ENCODE measurements around the gene SMIM27.
A peak's percentile ranks its signal among the peaks of the same experiment; 100 is the strongest.
"Not testable (repeated sequence)": the region's sequence is repeated elsewhere in the genome, so short reads cannot be mapped to it uniquely, and the experiment has no call there.

SMIM27 gene

DNA sequence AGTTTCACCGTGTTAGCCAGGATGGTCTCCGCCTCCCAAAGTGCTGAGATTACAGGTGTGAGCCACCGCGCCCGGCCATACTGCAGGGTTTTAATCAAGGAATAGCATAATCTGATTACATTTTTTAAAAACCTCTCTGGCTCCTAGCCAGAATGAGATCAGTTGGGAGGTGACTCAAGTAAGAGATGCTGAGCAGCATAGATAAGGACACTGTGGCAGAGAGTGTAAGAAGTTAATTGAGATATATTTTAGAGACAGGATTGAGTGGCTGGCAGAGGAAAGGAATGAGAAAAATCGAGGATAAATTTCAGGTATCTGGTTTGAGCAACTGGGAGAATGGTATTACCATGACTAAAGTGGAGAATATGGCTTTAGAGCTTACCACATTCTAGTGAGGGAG is 18.8 kb upstream of the SMIM27 start:
- CTCF ChIA-PET: interaction anchor here (0.9 to 1.5 kb wide), 4 partner anchors 11 to 155 kb away, joined by 3 to 7 read pairs (median 4); no protein-coding TSS in a partner anchor
- POLR2A ChIA-PET: no interaction called here

DNA sequence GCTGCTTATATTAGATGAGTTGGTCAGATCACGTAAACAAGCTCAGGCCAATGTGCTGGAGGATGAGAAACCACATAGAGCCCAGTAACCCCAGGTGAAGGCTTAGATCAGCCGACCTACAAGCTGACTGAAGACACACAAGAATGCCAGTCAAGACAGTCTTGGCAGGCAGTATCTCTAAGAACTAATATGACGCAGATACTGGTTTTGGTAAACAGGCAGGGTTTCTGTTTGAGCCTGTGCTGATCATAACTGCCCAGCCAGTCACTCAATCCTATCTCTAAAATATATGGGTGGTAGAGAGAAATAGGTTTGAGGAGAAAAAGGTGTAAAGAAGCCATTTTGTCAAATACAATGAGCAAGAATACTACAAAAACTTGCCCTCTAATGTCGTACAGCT is 18.3 kb upstream of the SMIM27 start:
- ChIA-PET CTCF (interaction anchor here (0.9 to 1.5 kb wide), 4 partner anchors 17 to 155 kb away, joined by 3 to 7 read pairs (median 4); no protein-coding TSS in a partner anchor), POLR2A (interaction anchor here (1.0 kb wide), 1 partner anchor 17 kb away, joined by 3 read pairs; no protein-coding TSS in a partner anchor)
- TF ChIP-seq, protein P1, sequence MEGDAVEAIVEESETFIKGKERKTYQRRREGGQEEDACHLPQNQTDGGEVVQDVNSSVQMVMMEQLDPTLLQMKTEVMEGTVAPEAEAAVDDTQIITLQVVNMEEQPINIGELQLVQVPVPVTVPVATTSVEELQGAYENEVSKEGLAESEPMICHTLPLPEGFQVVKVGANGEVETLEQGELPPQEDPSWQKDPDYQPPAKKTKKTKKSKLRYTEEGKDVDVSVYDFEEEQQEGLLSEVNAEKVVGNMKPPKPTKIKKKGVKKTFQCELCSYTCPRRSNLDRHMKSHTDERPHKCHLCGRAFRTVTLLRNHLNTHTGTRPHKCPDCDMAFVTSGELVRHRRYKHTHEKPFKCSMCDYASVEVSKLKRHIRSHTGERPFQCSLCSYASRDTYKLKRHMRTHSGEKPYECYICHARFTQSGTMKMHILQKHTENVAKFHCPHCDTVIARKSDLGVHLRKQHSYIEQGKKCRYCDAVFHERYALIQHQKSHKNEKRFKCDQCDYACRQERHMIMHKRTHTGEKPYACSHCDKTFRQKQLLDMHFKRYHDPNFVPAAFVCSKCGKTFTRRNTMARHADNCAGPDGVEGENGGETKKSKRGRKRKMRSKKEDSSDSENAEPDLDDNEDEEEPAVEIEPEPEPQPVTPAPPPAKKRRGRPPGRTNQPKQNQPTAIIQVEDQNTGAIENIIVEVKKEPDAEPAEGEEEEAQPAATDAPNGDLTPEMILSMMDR (IDR thresholded peaks at IDR 0.05; ENCODE audit: control extremely low read depth, extremely low read depth, low read depth, missing control alignments): no peak
- no peak for DNase-seq (ENCODE audit: extremely low spot score)

More for the DNA sequence above, 18.8 kb upstream of the SMIM27 start:
- TF ChIP-seq, protein P1 (IDR thresholded peaks at IDR 0.05; ENCODE audit: control extremely low read depth, extremely low read depth, low read depth, missing control alignments): no peak
- DNase-seq (ENCODE audit: extremely low spot score): no peak

DNA sequence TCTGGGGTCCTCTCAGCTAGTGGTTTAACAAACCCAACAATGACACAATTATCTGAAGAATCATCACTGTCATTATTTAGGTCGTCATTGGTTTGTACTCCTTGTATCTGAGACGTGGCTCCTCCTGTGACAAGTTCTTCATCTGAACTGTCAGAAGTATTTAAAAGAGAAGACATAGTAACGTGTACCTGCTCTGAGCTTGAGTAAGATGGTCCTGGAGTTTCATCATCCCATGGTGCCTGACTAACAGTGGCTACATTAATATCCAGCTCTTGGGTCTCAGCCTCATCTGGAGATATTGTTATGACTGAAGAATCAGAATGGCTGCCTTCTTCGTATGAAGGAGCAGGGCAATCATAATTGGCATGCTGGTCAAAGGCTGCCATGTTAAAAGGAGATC is 9.1 kb upstream of the SMIM27 start:
- CTCF ChIA-PET: interaction anchor here (1.4 to 4.6 kb wide), 6 partner anchors 12 to 165 kb away, joined by 3 to 24 read pairs (median 14); partner anchors contain the start of genes NDUFB6 and RIGI
- DNase-seq (ENCODE audit: extremely low spot score): no peak
- POLR2A ChIA-PET: no interaction called here
- TF ChIP-seq, protein P1 (IDR thresholded peaks at IDR 0.05; ENCODE audit: control extremely low read depth, extremely low read depth, low read depth, missing control alignments): no peak

DNA sequence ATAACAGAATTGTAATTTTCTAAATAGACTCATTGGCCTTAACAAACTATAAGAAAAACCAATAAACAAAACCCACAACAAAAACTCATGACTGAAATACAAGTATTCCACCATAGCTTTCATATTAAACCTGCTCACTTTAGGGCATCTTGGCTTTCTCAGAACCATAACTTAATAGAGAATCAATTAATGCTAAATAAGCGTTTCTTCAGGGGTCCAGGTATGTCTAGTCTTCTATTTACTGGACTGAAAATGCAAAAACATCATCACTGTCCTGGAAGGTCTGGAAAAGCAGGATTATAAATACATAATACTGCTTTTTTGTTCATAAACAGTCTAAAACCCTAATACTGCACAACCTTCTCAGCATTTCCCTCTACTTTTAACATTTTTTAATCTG is 6.2 kb upstream of the SMIM27 start:
- POLR2A ChIA-PET: no interaction called here
- TF ChIP-seq, protein P1 (IDR thresholded peaks at IDR 0.05; ENCODE audit: control extremely low read depth, extremely low read depth, low read depth, missing control alignments): no peak
- DNase-seq (ENCODE audit: extremely low spot score): no peak
- CTCF ChIA-PET: interaction anchor here (1.6 to 7.4 kb wide), 6 partner anchors 20 to 167 kb away, joined by 5 to 45 read pairs (median 20); partner anchors contain the start of genes NDUFB6 and RIGI

DNA sequence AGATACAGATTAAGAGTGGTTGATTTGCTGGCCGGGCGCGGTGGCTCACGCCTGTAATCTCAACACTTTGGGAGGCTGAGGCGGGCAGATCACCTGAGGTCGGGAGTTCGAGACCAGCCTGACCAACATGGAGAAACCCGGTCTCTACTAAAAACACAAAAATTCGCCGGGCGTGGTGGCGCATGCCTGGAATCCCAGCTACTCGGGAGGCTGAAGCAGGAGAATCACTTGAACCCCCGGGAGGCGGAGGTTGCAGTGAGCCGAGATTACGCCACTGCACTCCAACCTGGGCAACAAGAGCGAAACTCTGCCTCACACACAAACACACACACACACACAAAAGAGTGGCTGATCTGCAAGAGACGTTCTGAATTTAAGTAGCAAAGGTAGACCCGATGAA is 3.9 kb upstream of the SMIM27 start:
- CTCF ChIA-PET: interaction anchor here (1.0 to 7.4 kb wide), 6 partner anchors 16 to 169 kb away, joined by 3 to 45 read pairs (median 22); partner anchors contain the start of gene NDUFB6
- POLR2A ChIA-PET; DNase-seq (ENCODE audit: extremely low spot score): not testable (repeated sequence)

DNA sequence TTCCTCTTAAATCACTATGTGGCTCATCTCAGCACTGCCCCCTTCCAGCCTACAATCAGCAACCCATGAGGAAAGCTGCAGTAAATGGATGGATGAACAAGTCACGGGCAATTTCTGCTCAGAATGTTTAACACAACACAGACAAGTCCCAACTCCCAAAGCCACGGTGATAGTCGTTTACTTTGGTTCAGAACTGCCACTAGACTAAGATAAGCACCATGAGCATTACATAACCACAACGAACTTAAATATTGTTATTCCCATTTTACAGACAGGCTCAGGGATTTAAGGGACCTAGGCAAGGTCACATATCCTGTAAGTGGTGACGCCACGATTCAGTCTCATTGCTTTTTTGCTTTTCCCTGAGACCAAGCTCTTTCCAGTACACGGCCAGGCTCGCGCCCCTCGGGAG is 2.0 kb upstream of the SMIM27 start:
- no peak for DNase-seq (ENCODE audit: extremely low spot score)
- ChIA-PET CTCF (interaction anchor here (1.0 to 7.4 kb wide), 14 partner anchors 8 to 171 kb away, joined by 3 to 45 read pairs (median 4); partner anchors contain the start of gene NDUFB6), POLR2A (interaction anchor here (1.0 to 1.8 kb wide), 3 partner anchors 11 to 475 kb away, joined by 3 to 14 read pairs (median 4); partner anchors contain the start of gene DNAJA1)
- TF ChIP-seq, protein P1 (IDR thresholded peaks at IDR 0.05; ENCODE audit: control extremely low read depth, extremely low read depth, low read depth, missing control alignments): peak; percentile 21

DNA sequence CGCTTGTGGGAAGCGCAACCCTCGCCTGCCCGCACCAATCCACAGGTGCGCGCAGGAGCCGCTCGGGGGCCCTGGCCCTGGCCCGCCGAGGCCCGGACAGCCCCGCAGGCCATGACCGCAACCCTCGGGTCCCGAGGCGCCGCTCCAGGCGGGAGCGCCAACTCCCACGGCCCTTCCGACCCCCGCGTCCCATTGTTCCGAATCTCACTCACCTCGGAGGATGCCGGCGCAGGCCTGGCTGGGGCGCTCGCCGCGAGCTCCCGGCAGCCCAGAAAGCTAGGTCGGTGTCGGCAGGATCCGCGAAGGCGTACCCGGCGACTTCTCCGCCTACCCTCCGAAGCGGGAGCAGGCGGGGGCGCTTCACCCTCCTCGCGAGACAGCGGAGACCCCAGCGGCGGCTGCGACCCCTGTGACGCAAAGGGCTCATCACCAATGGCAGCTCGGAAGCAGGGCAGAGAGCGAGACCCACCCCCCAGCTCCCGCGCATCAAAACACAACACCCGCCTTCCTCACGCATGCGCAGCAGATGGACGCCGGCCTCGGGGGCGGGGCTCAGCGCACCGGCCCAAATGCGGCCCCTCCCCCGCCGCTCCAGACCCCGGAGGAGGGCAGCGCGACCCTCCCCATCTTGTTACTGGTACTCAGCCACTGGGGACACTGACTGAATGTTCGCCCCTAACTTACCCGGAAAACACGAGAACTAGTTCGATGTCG is 1.4 kb upstream of the SMIM27 start:
- ChIA-PET POLR2A (interaction anchor here (1.0 to 1.8 kb wide), 3 partner anchors 11 to 474 kb away, joined by 3 to 14 read pairs (median 4); partner anchors contain the start of gene DNAJA1), CTCF (interaction anchor here (1.0 to 7.4 kb wide), 14 partner anchors 8 to 172 kb away, joined by 3 to 45 read pairs (median 4); partner anchors contain the start of gene NDUFB6)
- DNase-seq (ENCODE audit: extremely low spot score): peak; percentile 98
- TF ChIP-seq, protein P1 (IDR thresholded peaks at IDR 0.05; ENCODE audit: control extremely low read depth, extremely low read depth, low read depth, missing control alignments): no peak

Measured in GM10248 (cell line).